HG03280 (cell line): ENCODE data around the gene PBXIP1.

Experiments
- ATAC-seq: cut with Tn5 transposase; IDR thresholded peaks from one replicate; pipeline ENCODE4 v1.9.1; 2021; ENCODE audit warnings: mild to moderate bottlenecking, moderate library complexity; ENCODE audit not compliant: unreplicated experiment

Gene PBXIP1

DNA sequence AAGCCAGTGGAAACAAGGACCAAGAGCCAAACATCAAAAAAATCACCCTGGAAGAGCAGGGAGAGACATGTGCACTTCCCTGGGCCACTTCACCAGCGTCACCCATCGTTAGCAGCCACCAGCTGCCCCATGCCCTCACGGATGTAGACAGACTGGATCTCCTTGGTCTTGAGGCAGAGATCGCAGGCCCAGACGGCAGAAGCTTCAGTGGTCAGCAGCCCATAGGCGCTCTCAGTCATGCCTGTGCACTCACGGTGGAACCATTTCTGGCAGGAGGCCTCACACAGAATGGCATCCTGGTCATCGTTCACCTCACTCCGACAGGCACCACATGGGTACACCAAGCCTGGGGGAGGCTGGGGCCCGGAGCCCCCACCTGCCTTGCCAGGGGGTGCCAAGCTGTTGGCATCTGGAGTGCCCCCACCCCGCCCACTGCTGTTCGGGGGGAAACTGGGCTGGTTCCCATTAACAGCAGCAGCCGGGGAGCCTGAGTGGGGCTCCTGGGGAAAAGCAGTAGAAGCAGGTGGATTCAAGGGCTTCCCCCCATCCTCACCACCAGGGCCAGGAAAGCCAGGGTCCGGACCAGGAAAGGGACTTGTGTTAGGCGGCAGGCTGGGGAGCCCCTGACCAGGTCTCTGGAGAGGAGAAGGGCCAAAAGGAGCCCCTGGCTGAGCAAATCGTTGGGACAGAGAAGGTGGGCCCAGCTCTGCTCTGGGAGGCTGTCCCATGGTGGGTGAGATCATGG, 3.0 kb upstream of the PBXIP1 start:
- no peak for ATAC-seq

GRCh38 chr1:154958036-154958435, 2.1 kb upstream of the PBXIP1 start:
- no peak for ATAC-seq

- no peak for ATAC-seq
These were observed 1.3 kb upstream of the PBXIP1 start for GRCh38 chr1:154957091-154957657.

DNA sequence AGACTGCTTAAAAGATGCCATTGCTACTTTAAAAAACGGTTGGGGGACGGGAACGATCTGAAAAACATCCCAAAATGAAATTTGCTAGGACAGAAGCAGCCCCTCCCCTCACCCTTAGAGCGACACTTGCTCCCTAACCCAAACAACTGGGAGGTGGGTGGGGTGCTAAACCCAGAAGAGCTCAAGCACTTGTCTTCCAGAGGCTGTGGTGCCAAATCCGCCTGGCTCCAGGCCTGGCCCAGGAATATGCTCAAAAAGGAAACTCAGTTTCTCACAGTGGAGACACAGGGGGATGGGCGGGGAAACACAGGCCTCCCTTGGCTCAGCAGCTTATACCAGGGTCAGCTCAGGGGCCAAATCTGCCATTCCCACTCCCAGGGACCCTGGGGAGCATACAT, 644 bp upstream of the PBXIP1 start:
- no peak for ATAC-seq

DNA sequence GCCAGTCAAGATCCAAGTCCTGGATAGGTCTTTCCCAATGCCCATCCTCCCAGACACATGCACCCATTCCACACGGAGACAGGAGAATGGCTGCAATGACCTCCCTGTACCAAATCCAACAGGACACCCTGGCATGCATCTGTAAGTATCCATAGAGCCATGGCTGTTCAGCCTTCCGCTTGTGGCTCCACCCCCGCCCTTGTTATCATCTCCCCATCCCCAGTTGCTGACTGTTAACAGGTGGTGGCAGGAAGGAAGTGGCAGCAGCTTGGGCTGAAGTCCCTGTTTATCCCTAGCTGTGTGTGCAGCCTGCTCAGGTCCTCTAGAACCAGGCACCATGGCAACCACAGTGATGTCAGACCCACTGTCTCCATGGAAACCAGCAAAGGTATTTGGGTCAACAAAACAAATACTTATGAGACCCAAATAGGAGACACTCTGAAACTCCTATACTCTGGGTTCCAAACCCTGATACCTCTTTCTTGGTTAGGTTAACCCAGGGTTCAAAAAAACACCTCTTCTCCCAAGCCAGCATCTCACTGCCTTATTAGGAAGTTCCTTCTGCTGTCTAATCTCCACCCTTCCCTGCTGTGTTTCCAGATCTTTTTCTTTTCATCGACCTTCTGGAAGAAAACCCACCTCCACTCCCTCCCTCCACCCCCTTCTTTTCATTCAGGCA, 721 bp downstream of the PBXIP1 start:
- peak; percentile 49 for ATAC-seq

- ATAC-seq = no peak
These were observed 1.4 kb downstream of the PBXIP1 start for GRCh38 chr1:154954541-154954940.

DNA sequence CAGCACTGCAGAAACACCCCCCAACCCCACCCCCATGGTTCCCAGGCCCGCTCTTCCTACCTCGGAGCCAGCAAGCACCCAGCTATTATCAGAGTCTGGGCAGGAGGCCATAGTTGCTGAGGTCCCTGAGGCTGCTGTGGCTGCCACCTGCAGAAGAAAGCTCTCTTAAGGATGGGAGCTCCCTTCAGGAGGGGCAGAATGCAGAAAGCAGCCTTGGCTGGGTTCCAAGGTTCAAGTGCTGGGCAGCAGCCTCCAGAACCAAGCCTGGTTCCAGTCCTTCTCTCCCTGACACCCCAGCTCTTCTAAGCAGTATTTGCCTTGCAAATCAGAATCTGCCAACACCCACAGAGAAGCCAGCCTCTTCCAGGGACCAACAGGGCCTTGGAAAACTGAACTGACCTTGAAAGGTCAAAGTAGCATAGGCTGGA, 2.3 kb downstream of the PBXIP1 start:
- no peak for ATAC-seq

- no peak for ATAC-seq
These were observed 3.2 kb downstream of the PBXIP1 start for GRCh38 chr1:154952664-154953063.

DNA sequence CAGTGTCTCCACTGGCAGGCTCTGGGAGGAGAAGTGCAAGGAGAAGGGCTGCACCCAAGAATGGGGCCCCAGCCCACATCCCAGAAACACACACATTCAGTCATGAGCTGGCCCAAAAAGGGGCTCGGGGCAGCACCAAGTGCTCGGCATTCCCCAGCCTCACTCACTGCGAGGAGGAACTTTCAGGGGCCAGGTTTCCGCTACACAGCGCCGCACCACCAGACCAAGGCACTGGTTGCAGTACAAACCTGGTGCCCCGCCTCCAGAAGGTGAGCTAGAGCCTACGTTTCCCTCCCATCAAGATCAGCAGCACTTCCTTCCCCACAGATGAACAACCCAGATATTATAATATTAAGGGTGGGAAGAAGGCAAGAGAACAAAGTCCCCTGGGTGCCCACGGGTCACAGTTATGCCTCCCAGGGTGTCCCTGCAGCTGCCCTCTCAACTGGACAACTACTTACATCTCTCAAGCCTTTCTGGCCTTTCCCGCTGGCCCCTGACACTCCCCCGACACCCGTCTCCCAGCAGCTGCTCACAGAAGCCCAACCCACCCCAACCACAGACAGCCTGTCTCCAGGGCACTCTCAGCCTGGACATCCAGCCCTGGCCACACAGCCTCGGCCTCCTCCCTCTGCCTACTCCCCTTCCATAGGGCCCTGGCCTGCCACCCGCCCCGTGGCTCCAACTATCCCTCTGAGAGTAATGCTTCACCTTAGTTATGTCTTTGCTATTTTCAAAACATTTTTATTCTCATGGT, 3.8 kb downstream of the PBXIP1 start:
- ATAC-seq = no peak

DNA sequence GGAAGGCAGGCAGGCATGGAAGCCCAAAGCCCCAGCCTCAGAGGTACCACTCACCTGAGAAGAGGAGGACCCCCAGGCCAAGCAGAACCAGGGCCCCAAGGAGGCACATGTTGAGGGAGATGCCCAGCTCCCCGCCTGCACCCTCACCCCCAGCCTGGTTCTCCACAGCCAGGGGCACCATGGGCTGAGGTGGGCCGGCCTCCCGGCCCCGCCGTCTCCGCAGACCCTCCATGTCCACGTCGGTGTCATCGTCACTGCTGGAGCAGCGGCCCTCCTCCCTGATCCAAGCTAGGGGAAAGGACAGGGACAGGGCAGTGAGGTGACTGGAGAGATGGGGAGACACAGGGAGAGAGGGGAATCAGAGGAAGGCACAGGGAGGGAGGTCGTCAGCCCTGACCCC, 7.8 kb downstream of the PBXIP1 start:
- no peak for ATAC-seq

GRCh38 chr1:154945962-154946850, 9.7 kb downstream of the PBXIP1 start:
- no peak for ATAC-seq

DNA sequence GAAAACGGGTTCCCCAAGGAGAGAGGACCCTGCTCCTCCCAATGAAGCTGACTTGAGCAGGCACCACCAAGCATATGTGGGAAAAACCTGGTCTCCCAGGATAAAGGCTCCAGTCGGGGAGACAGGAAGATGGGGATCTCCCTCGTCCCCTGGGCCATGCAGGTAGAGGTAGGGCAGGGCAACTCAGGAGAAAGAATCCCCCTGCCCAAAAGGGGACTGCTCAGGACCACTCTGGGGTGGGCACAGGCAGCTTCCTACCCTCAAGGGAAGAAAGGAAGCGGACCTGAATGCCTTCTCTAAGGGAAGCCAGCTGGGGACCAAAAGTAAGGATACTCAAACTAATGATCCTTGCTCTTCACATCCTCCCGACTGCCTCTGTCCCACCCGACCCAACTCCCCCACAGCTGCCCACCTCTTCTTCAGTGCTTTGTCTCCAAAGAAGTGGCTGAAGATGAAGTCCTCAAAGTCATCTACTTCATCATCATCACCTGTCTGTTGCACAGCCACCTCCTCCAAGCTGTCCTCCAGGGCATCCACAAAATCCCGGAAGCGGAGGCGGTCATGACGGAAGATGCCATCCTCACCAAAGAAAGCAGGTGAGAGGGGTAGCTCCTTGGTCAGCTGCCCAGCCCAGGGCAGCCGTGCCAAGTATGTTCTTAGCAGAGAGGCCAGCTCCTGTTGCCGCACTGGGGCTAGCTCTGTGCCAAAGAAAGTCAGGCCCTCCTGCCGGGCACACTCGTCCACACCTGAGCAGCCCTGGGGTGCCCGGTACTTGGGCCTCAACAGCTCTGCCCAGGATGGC, 10.5 kb downstream of the PBXIP1 start:
- ATAC-seq = no peak

GRCh38 chr1:154944401-154945159, 11.3 kb downstream of the PBXIP1 start:
- no peak for ATAC-seq

GRCh38 chr1:154943649-154944400, 12.1 kb downstream of the PBXIP1 start:
- ATAC-seq = no peak

DNA sequence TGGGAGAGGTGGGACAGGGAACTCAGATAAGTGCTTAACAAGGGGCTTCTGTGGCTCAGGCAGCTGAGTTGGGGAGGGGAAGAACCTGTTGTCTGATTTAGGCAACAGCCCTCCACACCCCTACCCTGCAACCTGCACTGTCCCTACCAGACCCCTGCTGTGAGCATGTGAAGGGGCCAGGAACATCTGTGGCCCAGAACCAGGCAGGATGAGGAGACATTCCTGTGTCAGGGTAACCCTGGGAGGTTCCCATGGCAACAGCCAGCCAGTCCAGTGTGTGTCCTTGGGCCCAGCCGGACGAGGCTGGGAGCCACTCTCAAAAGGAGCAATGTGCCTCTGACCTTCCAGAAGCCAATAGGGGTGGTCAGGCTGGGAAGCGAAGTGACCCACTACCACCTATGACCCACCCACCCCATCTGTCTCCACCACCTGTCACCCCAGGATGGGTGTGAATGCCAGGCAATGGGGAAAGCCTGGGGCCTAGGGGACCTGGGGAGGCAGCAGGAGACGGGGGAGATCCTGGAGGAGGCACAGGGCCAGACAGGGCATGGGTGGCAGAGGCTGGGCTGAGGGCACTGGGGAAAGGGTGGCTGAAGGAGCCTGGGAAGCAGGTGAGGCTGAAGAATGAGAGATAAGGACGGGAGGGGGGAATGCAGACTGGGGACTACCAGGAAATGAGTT, 14.4 kb downstream of the PBXIP1 start:
- no peak for ATAC-seq

DNA sequence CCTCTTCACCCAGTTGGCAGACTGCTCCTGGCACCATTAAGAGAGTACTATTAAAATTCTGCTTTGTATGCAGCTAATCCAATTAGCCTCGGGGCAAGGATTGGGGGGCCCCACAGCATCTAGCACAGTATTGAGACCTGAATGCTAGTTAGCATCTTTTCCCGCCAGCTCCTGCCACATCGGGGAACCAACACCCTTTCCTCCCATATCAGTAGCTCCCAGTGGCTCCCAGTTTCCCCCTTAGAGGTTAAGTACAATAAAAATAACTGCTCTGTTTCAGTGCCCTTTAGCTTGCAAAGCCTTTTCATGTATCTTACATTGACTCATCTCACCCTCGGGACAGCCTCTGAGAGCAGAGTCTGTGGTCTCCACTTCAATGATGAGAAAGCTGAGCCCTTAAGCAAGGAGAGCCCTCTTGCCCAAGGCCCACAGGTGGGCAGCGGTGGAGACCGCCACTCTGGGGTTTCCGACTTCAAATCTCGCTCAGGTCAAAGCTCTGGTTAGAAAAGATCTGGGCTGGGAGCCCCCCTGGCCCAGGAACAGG, 15.2 kb downstream of the PBXIP1 start:
- ATAC-seq = no peak

GRCh38 chr1:154940213-154940560, 15.7 kb downstream of the PBXIP1 start:
- ATAC-seq = no peak
